NCI-H1092 (cell line): ENCODE measurements around the gene TOMM40.

Source experiments
- DNase-seq: peaks from one replicate; lab custom pipeline; 2025; lab: John Stamatoyannopoulos, UW

TOMM40 gene

DNA sequence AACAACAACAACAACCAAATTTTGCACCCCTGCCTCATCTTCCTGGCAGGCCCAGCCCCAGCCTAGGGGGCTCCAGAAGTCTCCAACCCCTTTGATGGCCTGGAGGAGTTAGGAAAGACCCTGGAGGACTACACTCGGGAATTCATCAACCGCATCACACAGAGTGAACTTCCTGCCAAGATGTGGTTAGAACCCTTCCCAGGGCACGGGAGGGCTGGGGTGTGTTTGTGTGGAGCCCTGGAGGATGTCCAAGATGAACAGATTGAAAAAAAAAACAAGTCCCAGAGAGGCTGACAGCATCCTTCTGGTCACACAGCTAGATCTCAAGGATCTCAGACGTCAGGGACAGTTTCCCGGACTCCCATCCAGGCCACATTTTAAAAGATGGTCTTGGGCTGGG, 36.7 kb downstream of the TOMM40 start:
- no peak for DNase-seq

DNA sequence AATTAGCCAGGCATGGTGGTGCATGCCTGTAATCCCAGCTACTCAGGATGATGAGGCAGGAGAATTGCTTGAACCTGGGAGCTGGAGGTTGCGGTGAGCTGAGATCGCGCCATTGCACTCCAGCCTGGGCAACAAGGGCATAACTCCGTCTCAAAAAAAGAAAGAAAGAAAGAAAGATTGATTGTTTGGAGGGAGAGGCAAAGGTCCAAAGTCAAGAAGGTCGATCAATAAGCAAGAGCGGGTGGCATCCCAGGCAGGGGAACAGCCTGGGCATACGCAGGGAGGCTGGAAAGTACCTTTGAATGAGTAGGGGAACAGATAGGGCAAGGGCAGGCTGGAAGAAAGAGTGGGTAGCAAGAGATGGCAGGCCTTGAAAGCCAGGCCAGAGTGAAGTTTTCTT, 39.0 kb downstream of the TOMM40 start:
- no peak for DNase-seq

DNA sequence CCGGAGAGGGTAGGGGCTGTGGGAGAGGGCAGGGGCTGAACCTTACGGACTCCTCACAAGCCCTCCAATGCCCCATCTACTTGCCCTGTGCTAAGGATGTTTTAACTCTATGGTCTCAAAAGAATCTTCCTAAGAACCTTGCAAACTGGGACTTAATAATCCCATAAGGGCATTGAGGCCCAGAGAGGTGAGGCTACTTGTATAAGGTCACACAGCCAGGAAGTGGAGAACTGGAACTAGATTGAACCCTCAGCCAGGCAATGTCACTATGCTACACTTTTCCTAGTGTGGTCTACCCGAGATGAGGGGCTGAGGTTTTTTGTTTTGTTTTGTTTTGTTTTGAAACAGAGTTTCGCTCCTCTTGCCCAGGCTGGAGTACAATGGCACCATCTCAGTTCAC, 40.5 kb downstream of the TOMM40 start:
- no peak for DNase-seq

DNA sequence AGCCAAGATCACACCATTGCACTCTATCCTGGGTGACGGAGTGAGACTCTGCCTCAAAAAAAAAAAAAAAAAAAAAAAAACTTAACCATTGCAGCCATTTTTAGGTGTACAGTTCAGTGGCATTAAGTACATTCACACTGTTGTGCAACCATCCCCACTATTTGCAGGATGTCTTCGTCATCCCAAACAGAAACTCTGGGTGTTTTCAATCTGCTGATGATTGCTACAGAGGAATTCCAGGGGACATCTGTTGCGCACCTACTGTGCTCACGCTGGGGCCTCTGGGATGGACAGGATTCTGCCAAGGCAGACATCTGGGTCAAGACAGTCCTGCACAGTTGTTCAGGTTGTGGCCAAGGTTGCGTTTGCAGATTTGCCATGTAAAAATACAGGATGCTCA, 48.6 kb downstream of the TOMM40 start:
- DNase-seq = no peak

DNA sequence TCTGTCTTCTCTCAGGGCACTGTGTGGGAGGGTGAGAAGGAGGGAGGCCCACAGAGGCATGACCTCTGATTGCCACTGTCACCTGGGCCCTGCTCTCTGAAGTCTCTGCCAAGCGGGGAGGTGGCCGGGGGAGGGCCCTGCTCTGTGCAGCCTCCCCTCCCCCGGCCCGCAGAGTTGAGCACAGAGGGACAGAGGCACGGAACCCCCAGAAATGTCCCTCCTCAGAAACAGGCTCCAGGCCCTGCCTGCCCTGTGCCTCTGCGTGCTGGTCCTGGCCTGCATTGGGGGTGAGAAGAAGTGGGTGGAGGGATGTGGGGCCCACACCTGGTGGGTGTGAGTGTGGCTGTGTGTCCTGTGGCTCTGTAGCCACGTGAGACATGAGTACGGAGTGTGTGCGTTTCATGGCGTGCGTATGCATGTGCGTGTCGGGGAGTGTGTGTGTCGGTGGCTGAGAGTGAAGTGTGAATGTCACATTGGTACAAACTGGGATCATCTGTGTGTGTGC, 51.1 kb downstream of the TOMM40 start, which contains the start of gene APOC4:
Gene APOC4, plus strand, starts transcription at position 171 of the 505 bp plus-strand sequence. Its CDS starts 41 bp downstream, at position 212.
- no peak for DNase-seq

DNA sequence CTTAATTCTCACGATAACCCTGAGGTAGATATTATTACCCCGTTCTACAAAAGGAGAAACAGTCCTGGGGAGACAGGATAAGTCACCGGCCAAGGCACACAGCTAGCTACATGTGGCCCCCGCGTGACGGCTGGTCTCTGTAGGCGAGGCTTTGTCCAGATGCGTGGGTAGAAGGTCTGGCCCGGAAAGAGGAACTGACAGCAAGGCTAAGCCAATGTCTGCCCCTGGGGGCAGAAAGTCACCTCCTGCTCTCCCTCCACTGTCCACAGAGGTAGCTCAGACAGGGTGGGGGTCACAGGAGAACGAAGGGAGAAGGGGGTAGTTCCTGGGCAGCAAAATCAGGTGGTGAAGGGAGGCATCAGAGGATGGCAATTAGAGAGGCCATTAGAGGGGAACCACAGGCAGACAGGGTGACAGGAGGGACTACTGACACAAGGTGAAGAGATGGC, 52.8 kb downstream of the TOMM40 start:
- no peak for DNase-seq

DNA sequence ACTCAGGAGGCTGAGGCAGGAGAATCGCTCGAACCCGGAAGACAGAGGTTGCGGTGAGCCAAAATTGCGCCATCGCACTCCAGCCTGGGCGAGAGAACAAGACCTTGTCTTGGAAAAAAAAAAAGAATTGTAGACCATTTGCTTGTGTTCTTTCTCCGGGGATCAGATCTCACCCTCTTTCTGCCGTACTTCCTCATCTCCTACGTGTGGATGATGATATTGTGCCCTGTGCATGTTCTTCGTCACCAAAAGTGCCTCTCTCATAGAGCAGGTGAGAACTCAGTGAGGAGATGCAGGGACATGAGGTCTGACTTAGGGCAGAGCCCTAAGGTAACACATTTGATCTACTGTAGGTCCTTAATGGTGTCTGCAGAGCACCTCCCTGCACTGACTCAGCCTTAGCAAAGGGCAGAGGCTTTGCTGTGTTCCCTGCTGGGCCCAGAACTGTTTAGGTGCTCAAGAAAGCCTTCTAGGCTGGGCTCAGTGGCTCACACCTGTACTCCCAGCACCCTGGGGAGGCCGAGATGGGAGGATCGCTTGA, 56.1 kb downstream of the TOMM40 start:
- no peak for DNase-seq

DNA sequence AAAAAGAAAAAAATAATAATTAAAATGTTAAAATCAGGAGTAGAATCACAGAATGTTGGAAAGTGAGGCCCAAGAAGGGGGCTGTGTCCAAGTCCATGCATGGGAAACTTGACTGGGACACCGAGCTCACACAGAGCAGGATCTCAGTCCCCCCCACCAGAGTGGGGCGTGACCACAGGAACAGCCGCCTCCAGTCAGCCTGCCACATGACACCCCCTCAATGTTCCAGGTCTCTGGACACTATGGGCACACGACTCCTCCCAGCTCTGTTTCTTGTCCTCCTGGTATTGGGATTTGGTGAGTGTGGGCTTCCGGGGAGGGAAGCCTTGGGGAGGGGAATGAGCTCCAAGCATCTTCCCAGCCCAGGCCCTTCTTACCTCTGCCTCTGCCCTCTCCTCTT, 57.2 kb downstream of the TOMM40 start:
- DNase-seq = no peak

DNA sequence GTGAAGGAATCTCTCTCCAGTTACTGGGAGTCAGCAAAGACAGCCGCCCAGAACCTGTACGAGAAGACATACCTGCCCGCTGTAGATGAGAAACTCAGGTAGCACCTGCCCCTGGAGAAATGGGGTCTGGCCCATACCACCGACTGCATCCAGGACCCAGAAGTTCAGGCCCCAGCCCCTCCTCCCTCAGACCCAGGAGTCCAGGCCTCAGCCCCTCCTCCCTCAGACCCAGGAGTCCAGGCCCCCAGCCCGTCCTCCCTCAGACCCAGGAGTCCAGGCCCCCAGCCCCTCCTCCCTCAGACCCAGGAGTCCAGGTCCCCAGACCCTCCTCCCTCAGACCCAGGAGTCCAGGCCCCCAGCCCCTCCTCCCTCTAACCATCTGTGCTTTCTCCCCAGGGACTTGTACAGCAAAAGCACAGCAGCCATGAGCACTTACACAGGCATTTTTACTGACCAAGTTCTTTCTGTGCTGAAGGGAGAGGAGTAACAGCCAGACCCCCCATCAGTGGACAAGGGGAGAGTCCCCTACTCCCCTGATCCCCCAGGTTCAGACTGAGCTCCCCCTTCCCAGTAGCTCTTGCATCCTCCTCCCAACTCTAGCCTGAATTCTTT, 57.8 kb downstream of the TOMM40 start:
- DNase-seq = no peak

DNA sequence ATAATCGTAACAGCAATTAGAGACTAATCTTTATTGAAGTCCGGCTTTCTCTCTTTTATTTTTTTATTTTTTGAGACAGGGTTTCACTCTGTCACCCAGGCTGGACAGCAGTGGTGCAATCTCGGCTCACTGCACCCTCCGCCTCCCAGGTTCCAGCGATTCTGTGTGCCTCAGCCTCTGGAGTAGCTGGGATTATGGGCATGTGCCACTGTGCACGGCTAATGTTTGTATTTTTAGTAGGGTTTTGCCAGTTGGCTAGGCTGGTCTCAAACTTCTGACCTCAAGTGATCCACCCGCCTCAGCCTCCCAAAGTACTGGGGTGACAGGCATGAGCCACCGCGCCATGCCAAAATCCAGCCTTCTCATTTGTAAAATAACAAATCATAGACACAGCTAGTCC, 58.5 kb downstream of the TOMM40 start:
- no peak for DNase-seq

DNA sequence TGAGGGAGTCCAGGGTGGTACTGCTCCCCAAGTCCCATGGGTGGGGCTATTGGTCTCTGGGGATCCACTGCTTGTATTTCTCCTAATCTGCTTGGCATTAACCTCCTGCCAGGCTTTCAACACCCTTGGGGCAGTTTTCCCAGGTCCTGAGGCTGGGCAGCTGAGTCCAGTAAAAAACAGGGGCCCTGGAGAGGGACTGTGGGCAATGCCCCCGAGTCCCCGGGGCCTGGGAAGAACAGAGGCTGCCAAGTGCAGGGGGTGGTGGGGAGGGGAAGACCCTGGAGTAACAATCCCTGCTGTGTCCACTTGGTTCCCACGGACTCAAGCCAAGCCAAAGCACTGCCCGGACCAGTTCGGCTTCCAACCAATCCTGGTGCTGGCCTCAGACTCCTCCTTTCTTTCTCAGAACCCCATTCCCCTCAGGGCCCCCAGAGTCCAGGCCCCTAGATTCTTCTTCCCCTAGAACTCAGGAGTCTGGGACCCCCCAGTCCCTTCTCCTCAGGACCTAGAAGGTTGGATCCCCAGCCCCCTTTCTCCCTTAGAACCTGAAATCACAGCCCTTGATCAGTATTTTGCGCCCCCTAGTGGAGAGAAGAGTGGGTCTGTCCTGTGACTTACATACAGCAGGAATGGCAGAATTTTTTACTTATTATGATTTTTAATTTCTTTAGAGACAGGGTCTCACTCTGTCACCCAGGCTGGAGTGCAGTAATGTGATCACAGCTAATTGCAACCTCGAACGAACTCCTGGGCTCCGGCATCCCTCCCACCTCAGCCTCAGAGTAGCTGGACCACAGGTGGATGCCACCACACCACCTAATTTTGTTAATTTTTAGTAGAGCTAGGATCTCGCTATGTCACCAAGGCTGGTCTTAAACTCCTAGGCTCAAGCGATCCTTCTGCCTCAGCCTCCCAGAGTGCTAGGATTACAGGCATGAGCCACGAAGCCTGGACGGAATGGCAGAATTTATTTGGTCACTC, 60.4 kb downstream of the TOMM40 start:
- peak; percentile 19 for DNase-seq
